EL (cell line): ENCODE data around the gene ZG16B.

Source experiments
- DNase-seq: peaks from one replicate; pipeline ENCODE4 v3.0.0-alpha.2; 2016

Gene ZG16B

DNA sequence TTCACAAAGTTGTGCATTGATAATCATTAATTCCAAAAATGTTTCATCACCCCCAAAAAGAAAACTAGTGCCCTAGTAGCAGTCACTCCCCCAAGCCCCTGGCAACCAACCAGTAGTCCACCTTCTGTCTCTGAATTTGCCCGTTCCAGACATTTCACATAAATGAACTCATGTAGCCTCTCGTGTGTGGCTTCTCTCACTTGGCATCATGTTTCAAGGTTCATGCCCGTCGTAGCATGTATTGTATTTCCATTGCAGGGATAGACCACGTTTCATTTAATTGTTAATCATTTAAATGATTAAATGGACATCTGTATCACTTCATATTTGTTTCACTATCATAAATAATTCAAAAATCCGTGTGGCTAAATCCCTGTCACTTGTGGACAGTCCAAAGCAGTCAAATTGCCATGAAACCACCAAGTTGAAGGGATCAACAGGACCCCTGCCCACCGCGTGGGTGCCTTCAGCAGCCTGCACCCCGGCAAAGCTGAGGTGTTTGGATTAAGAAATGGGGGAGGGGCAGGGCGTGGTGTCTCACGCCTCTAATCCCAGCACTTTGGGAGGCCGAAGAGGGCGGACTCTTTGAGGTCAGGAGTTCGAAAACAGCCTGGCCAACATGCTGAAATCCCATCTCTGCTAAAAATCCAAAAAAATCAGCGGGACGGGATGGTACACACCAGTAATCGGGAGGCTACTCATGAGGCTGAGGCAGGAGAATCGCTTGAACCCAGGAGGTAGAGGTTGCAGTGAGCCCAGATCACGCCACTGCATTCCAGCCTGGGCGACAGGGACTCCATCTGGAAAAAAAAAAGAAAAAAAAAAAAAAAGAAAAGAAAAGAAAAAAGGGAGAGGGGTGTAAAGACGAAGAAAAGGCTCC is 44.2 kb downstream of the ZG16B start:
- no peak for DNase-seq

DNA sequence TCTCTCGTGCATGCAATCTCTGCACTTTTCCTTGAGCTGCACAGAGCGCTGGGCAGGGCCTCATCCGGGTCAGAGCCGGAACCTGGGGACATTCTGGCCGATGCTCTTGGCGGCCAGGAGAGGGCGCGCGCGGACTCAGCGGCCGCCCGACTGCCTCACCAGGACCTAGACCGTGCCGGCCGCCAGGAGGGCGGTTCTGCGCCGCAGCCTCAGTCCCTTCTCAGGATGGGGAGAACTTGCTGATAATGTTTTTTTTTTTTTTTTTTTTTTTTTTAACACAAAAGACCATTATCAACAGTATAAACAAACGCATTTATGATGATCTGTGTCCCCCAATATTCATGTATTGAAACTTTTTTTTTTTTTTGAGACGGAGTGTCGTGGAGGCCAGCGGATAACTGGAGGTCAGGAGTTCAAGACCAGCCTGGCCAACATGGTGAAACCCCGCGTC is 44.8 kb downstream of the ZG16B start:
- DNase-seq: peak; percentile 70

DNA sequence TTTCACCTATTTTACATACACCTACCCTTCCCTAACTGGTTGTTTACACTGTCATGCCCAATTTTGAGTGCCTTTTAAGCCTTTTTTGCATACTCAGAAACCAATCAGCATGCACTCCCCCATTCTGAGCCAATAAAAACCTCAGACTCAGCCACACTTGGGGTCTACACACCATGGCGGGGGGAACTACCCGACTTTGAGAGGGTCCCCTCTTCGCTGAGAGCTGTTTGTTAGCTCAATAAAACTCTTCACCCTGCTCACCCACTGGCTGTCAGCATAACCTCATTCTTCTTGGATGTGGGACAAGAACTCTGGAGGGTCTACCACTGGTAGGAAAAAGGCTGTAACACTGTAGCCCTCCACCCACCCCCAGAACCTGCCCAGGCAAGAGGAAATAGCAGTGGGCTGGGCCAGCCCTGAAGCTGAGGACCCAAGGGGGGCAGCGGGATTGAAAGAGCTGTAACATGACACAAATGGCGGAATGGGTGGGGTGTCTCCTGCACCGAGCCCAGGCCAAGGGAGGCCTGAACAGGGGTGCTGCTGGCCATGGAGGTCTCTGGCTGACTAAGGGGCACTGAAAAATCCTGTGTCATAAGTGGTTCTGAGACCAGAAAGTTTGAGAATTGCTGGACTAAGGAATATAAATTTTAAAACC is 49.9 kb downstream of the ZG16B start:
- DNase-seq: no peak
